Parathyroid adenoma (tissue), 2 donors: ENCODE data around the gene RALA.
A peak's percentile ranks its signal among the peaks of the same experiment; 100 is the strongest.

Experiments used
- H2AFZ ChIP-seq: fragments of 300-600 bp; sonication (generic); one replicate; pipeline ENCODE4 v1.7.0; 2017; ENCODE audit warnings: antibody characterized with exemption, mild to moderate bottlenecking
- H3K27ac ChIP-seq: fragments of 300-600 bp; sonication (generic); one replicate; pipeline ENCODE4 v1.7.0; 2017
- H3K27me3 ChIP-seq: fragments of 300-600 bp; sonication (generic); one replicate; pipeline ENCODE4 v1.7.0; 2017; ENCODE audit warnings: low read length; ENCODE audit not compliant: control insufficient read depth, insufficient read depth
- H3K36me3 ChIP-seq: fragments of 300-600 bp; sonication (generic); one replicate; pipeline ENCODE4 v1.7.0; 2017; ENCODE audit warnings: low read length; ENCODE audit not compliant: control insufficient read depth, insufficient read depth
- H3K4me1 ChIP-seq: fragments of 300-600 bp; sonication (generic); one replicate; pipeline ENCODE4 v1.7.0; 2017; ENCODE audit warnings: control low read depth
- H3K4me2 ChIP-seq: fragments of 300-600 bp; sonication (generic); one replicate; pipeline ENCODE4 v1.7.0; 2017; ENCODE audit warnings: low read length
- H3K4me3 ChIP-seq: fragments of 300-600 bp; sonication (generic); one replicate; pipeline ENCODE4 v1.7.0; 2017; ENCODE audit warnings: low read depth, low read length
- H3K79me2 ChIP-seq: fragments of 300-600 bp; sonication (generic); one replicate; pipeline ENCODE4 v1.7.0; 2017; ENCODE audit warnings: control low read depth
- H3K9ac ChIP-seq: fragments of 300-600 bp; sonication (generic); one replicate; pipeline ENCODE4 v1.7.0; 2017; ENCODE audit warnings: mild to moderate bottlenecking
- H3K9me3 ChIP-seq: fragments of 300-600 bp; sonication (generic); one replicate; pipeline ENCODE4 v1.7.0; 2017; ENCODE audit warnings: low read length; ENCODE audit not compliant: control insufficient read depth
- CTCF ChIP-seq: fragments of 300-600 bp; sonication (generic); IDR thresholded peaks from one replicate; pipeline ENCODE4 v1.7.0; 2017; ENCODE audit warnings: antibody characterized with exemption, mild to moderate bottlenecking
- donor health status: primary hyperparathyroidism.

Gene RALA

GRCh38 chr7:39721345-39721744 is 98.0 kb downstream of the RALA start:
- Histone ChIP-seq H3K4me2 (no peak overlapping the region), H3K27me3 (no peaks in the 10 kb centered on the region), H3K4me3 (no peak overlapping the region), H3K36me3 (no peaks in the 10 kb centered on the region), H3K27ac (peak overlapping the region; percentile 84), H3K79me2 (no peaks in the 10 kb centered on the region), H3K9ac (no peak overlapping the region), H3K4me1 (peaks cover 8% of the 10 kb centered on the region), H2AFZ (peak overlapping the region; percentile 82), H3K9me3 (no peaks in the 10 kb centered on the region)
- no peak for TF ChIP-seq CTCF

- Histone ChIP-seq H3K4me1 (peaks cover 8% of the 10 kb centered on the region), H3K27me3 (no peaks in the 10 kb centered on the region), H3K79me2 (no peaks in the 10 kb centered on the region), H2AFZ (no peak overlapping the region), H3K9ac (no peak overlapping the region), H3K4me2 (no peak overlapping the region), H3K9me3 (no peaks in the 10 kb centered on the region), H3K27ac (no peak overlapping the region), H3K4me3 (no peak overlapping the region), H3K36me3 (no peaks in the 10 kb centered on the region)
- no peak for TF ChIP-seq CTCF
These were observed 98.7 kb downstream of the RALA start for GRCh38 chr7:39721919-39722597.

GRCh38 chr7:39727231-39728012 is 104.0 kb downstream of the RALA start:
- Histone ChIP-seq H3K9me3 (no peaks in the 10 kb centered on the region), H3K27ac (no peak overlapping the region), H3K4me2 (no peak overlapping the region), H3K9ac (no peak overlapping the region), H3K4me1 (no peaks in the 10 kb centered on the region), H2AFZ (no peak overlapping the region), H3K27me3 (no peaks in the 10 kb centered on the region), H3K4me3 (no peak overlapping the region), H3K36me3 (no peaks in the 10 kb centered on the region), H3K79me2 (no peaks in the 10 kb centered on the region)
- TF ChIP-seq CTCF = no peak

GRCh38 chr7:39732837-39733804 is 109.7 kb downstream of the RALA start:
- peaks cover 12% of the 10 kb centered on the region for H3K79me2 ChIP-seq
- no peaks in the 10 kb centered on the region for H3K36me3 ChIP-seq
- peaks cover 8% of the 10 kb centered on the region for H3K4me1 ChIP-seq
- H3K27me3 ChIP-seq = no peaks in the 10 kb centered on the region
- H2AFZ ChIP-seq = peak overlapping the region; percentile 65
- H3K27ac ChIP-seq = peak overlapping the region; percentile 57
- no peaks in the 10 kb centered on the region for H3K9me3 ChIP-seq
- peak overlapping the region; percentile 73 for H3K4me3 ChIP-seq
- H3K9ac ChIP-seq = no peak overlapping the region
- H3K4me2 ChIP-seq = peak overlapping the region; percentile 87
- TF ChIP-seq CTCF = no peak
